NOMO-1 treated with dmso at 0.1 percent for 144 hours (cell line): ENCODE measurements around the gene RPS2.
"Not testable (repeated sequence)": the region's sequence is repeated elsewhere in the genome, so short reads cannot be mapped to it uniquely, and the experiment has no call there.

Experiments
- DNase-seq: peaks from one replicate; lab custom pipeline; 2025; ENCODE audit not compliant: unreplicated experiment; lab: John Stamatoyannopoulos, UW

Gene RPS2

DNA sequence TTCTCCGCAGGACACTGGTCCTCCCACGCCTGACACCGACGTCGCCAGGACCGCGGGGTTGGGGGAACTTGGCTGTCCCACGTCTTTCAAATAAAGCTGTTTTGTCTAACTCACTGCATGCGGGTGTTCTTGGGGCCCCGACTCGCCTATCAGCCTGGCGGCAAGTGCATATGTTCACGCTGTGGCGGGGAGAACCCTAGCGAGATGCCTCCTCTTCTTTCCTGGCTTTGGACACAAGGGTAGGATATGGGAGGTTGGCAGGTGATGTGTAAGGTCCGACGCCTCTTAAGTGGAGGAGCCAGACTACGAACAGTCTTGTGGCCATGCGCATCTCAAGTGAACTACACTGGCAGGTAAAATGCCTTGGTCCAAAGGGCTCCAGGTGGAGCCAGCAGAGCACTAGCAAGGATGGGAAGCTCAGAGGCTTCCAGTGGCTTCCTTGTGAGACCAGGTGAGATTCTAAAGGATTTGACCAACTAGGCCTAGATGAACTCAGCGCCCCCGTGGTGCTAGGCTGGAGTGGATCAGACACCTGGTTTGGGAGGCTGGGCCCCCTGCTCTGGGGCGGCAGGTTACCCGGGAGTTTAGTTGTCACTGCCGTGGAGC is 873 bp upstream of the RPS2 start:
- no peak for DNase-seq

GRCh38 chr16:1963806-1964505 is 670 bp downstream of the RPS2 start:
- DNase-seq = no peak

- not testable (repeated sequence) for DNase-seq
These were observed 2.2 kb downstream of the RPS2 start for GRCh38 chr16:1962161-1963153.

- DNase-seq = no peak
These were observed 3.0 kb downstream of the RPS2 start for GRCh38 chr16:1961651-1962067.

GRCh38 chr16:1960665-1961630 is 3.7 kb downstream of the RPS2 start:
- peak; percentile 25 for DNase-seq

DNA sequence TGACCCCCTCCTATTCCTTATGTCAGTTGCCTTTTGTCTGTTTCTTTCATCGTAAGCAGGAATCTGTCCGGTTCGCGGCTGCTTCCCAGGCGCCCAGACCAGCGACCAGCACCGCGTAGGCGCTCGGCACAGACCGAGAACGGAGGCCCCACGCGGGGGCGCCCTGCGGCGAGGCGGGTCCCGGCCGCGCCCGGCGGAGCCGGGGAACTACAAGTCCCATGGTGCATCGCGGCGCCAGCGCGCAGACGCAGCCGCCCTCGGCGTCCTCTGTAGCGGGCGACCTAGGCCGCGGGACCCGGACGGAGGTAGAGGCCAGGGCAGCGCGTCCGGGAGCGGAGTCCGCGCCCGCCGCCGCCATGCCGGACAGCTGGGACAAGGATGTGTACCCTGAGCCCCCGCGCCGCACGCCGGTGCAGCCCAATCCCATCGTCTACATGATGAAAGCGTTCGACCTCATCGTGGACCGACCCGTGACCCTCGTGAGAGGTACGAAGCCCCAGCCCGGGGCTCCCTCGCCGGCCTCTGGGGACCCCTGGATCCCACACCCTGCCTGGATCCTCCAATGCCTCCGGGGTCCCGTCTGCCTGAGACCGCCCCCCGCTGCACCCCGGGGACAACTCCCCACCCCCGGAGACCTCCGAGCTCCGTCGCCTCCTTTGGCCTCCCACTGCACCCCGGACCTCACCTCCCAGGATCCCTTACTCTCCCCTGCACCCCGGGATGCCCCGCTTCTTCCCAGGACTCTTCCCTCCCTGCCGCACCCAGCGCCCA is 5.2 kb downstream of the RPS2 start, which contains the start of gene NDUFB10:
Gene NDUFB10 (plus strand): TSS at position 270 of the 771 bp plus-strand sequence. CDS start 87 bp downstream, at position 357.
- peak; percentile 87 for DNase-seq

GRCh38 chr16:1958715-1959268 is 5.8 kb downstream of the RPS2 start:
- no peak for DNase-seq

- not testable (repeated sequence) for DNase-seq
These were observed 6.5 kb downstream of the RPS2 start for GRCh38 chr16:1958143-1958491.

- DNase-seq = not testable (repeated sequence)
These were observed 7.0 kb downstream of the RPS2 start for GRCh38 chr16:1957434-1958142.

DNA sequence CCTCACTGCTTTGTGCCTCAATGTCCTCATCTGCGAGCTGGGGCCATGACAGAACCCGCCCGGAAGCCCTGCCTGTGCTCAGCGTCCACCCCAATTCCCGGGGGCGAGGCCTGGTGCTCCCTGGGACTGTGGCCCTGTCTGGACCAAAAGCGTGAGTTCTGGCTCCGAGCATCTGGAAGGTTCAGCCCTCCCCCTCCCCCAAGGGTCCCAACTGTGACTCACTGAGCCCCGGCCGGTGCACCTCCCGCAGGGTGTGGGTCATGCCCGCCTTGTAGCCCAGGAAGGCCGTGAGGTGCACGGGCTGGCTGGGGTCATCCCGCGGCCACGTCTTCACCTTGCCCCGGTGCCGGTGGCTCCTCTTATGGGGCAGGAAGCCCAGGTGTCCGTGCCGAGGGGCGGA is 10.9 kb downstream of the RPS2 start:
- no peak for DNase-seq

- DNase-seq = no peak
These were observed 14.1 kb downstream of the RPS2 start for GRCh38 chr16:1950559-1950958.

GRCh38 chr16:1950047-1950446 is 14.6 kb downstream of the RPS2 start:
- DNase-seq = no peak

DNA sequence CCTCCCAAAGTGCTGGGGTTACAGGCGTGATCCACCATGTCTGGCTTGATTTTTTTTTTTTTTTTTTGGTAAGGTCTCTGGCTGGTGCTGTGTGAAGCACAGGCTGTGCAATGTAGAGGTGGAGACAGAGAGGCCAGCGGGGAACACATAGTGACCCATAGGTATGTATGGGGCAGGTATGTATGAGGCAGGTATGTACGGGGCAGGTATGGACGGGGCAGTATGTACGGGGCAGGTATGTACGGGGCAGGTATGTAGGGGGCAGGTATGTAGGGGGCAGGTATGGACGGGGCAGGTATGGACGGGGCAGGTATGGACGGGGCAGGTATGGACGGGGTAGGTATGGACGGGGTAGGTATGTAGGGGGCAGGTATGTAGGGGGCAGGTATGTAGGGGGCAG is 15.1 kb downstream of the RPS2 start:
- DNase-seq = no peak

GRCh38 chr16:1947369-1947670 is 17.3 kb downstream of the RPS2 start:
- DNase-seq = no peak

GRCh38 chr16:1946495-1947368 is 17.9 kb downstream of the RPS2 start:
- no peak for DNase-seq

DNA sequence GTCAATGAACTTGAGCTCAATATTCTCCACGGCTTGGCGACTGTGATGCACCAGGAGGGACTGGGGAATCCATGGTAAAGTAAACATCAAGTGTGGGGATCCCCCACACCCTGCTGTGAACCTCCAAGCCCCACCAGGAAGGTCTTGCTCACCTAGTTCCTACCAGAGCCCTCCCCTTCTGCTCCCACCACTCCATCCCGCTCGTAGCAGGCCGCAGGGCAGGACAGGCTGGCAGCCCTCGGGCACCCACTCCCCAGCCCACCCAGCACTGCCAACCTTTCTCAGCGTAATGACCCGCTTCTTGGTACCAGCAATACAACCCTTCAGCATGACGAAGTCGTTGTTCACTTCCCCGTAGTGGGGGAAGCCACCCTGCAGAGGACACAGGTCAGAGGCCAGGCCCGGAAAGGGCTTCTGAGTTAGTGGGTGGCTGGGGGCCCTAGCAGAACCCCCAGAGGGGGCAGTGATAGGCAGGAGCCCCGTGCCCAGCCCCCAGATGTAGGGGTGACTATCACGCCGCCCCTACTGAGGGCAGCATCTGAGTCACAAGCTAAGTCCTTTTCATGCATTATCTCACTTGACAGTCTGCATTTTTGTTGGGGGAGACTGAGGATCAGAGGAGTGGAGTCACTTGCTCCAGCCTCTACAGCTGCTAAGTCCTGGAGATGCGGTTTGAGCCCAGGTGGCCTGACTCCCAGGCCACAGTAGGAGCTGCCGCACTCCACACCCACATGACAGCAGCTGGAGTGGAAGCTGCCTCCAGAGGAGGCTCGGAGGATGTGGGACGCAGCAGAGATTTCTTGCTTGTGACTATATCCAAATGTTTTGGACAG is 18.9 kb downstream of the RPS2 start:
- no peak for DNase-seq

- DNase-seq = no peak
These were observed 19.9 kb downstream of the RPS2 start for GRCh38 chr16:1944612-1945199.
